HEK293 (cell line): ENCODE measurements around the gene RILPL1.

Experiments used
- CTCF ChIA-PET: fragments of 350-600 bp; formaldehyde crosslinking; extraction: SDS; loops from one replicate; lab custom pipeline; 2021; ENCODE audit warnings: antibody characterized with exemption; lab: Yijun Ruan, JAX
- POLR2A ChIA-PET: fragments of 300-600 bp; formaldehyde crosslinking; extraction: SDS; loops from one replicate; lab custom pipeline; 2020; ENCODE audit warnings: antibody characterized with exemption, inconsistent platforms; lab: Yijun Ruan, JAX
- H3K27ac ChIP-seq: fragments of 200-500 bp; sonication (Bioruptor generic); 2 replicates; pipeline ENCODE4 v1.5.1; 2014; ENCODE audit warnings: low read depth, low read length, control low read depth, inconsistent platforms; ENCODE audit errors: extremely low read depth
- H3K36me3 ChIP-seq, 2 experiments: fragments of 200-500 bp in 1 of 2; sonication (Bioruptor generic) in 1 of 2; 1 replicate in 1 of 2; 2 replicates in 1 of 2; pipeline ENCODE4 v1.5.1; 2014 to 2017; ENCODE audit warnings: inconsistent platforms in 2 of 2, low read length in 2 of 2; ENCODE audit not compliant: control insufficient read depth in 2 of 2, insufficient read depth in 1 of 2
- H3K4me1 ChIP-seq: fragments of 200-500 bp; sonication (Bioruptor generic); 2 replicates; pipeline ENCODE4 v1.5.1; 2014; ENCODE audit warnings: mild to moderate bottlenecking, low read length, inconsistent platforms; ENCODE audit not compliant: control insufficient read depth, insufficient read depth
- H3K4me3 ChIP-seq: 2 replicates; pipeline ENCODE4 v1.5.1; 2011; ENCODE audit warnings: low read depth, mild to moderate bottlenecking, control low read depth, low read length, moderate library complexity
- H3K9me3 ChIP-seq: fragments of 200-500 bp; sonication (Bioruptor generic); 2 replicates; pipeline ENCODE4 v1.5.1; 2014; ENCODE audit warnings: low read depth, low read length, inconsistent platforms; ENCODE audit not compliant: control insufficient read depth, insufficient read depth
- ATF2 ChIP-seq: fragments of 450-650 bp; formaldehyde crosslinking; IDR thresholded peaks from 2 replicates; pipeline ENCODE4 v1.5.1; 2016; ENCODE audit warnings: missing biosample characterization, missing genetic modification characterization, low read depth
- GLIS1 ChIP-seq: fragments of 450-650 bp; formaldehyde crosslinking; IDR thresholded peaks from 2 replicates; pipeline ENCODE4 v1.5.1; 2016; ENCODE audit warnings: missing biosample characterization, missing genetic modification characterization
- KLF10 ChIP-seq: fragments of 450-650 bp; IDR thresholded peaks from 2 replicates; pipeline ENCODE4 v1.5.1; 2018; ENCODE audit warnings: missing biosample characterization, mild to moderate bottlenecking, missing genetic modification characterization
- KLF7 ChIP-seq: fragments of 450-650 bp; formaldehyde crosslinking; IDR thresholded peaks from 2 replicates; pipeline ENCODE4 v1.5.1; 2016; ENCODE audit warnings: missing biosample characterization, missing genetic modification characterization, borderline replicate concordance
- MZF1 ChIP-seq: fragments of 450-650 bp; formaldehyde crosslinking; IDR thresholded peaks from 2 replicates; pipeline ENCODE4 v1.5.1; 2017; ENCODE audit warnings: missing biosample characterization, missing genetic modification characterization, borderline replicate concordance
- PRDM1 ChIP-seq: fragments of 450-650 bp; formaldehyde crosslinking; IDR thresholded peaks from 2 replicates; pipeline ENCODE4; 2016; ENCODE audit warnings: missing biosample characterization, missing genetic modification characterization
- SP7 ChIP-seq: fragments of 450-650 bp; formaldehyde crosslinking; IDR thresholded peaks from 2 replicates; pipeline ENCODE4 v1.5.1; 2016; ENCODE audit warnings: missing biosample characterization, missing genetic modification characterization
- TCF7L2 ChIP-seq: IDR thresholded peaks from 2 replicates; pipeline ENCODE4 v1.6.1; 2011; ENCODE audit warnings: low read depth, mild to moderate bottlenecking, inconsistent platforms, low read length, moderate library complexity, borderline replicate concordance
- ZFHX2 ChIP-seq: fragments of 450-650 bp; formaldehyde crosslinking; conservative IDR thresholded peaks from 2 replicates; pipeline ENCODE4 v1.5.1; 2016; ENCODE audit warnings: missing biosample characterization, missing genetic modification characterization
- ZNF114 ChIP-seq: fragments of 450-650 bp; formaldehyde crosslinking; IDR thresholded peaks from 2 replicates; pipeline ENCODE4 v1.5.0; 2017; ENCODE audit warnings: missing biosample characterization, missing genetic modification characterization
- ZNF133 ChIP-seq: fragments of 450-650 bp; formaldehyde crosslinking; IDR thresholded peaks from 2 replicates; pipeline ENCODE4 v1.5.1; 2016; ENCODE audit warnings: missing biosample characterization, missing genetic modification characterization
- ZNF214 ChIP-seq: fragments of 450-650 bp; formaldehyde crosslinking; IDR thresholded peaks from 2 replicates; pipeline ENCODE4 v1.5.1; 2017; ENCODE audit warnings: missing biosample characterization, mild to moderate bottlenecking, missing genetic modification characterization, borderline replicate concordance
- ZNF266 ChIP-seq: fragments of 450-650 bp; formaldehyde crosslinking; IDR thresholded peaks from 2 replicates; pipeline ENCODE4 v1.5.1; 2016; ENCODE audit warnings: missing biosample characterization, missing genetic modification characterization, low read depth
- ZNF394 ChIP-seq: fragments of 450-650 bp; formaldehyde crosslinking; IDR thresholded peaks from 2 replicates; pipeline ENCODE4 v1.5.1; 2016; ENCODE audit warnings: missing biosample characterization, missing genetic modification characterization, mild to moderate bottlenecking, moderate library complexity, borderline replicate concordance
- ZNF48 ChIP-seq: fragments of 450-650 bp; formaldehyde crosslinking; IDR thresholded peaks from 2 replicates; pipeline ENCODE4 v1.5.1; 2016; ENCODE audit warnings: missing biosample characterization, missing genetic modification characterization
- ZNF529 ChIP-seq: fragments of 450-650 bp; formaldehyde crosslinking; IDR thresholded peaks from 2 replicates; pipeline ENCODE4 v1.5.1; 2017; ENCODE audit warnings: missing genetic modification characterization, missing biosample characterization; ENCODE audit not compliant: insufficient replicate concordance
- ZNF544 ChIP-seq: fragments of 450-650 bp; formaldehyde crosslinking; IDR thresholded peaks from 2 replicates; pipeline ENCODE4 v1.5.0; 2017; ENCODE audit warnings: missing biosample characterization, missing genetic modification characterization
- ZNF549 ChIP-seq: fragments of 450-650 bp; IDR thresholded peaks from 2 replicates; pipeline ENCODE4 v1.5.1; 2018; ENCODE audit warnings: missing biosample characterization, missing genetic modification characterization, mild to moderate bottlenecking, inconsistent platforms, moderate library complexity
- ZNF596 ChIP-seq: fragments of 450-650 bp; IDR thresholded peaks from 2 replicates; pipeline ENCODE4 v1.5.0; 2018; ENCODE audit warnings: missing biosample characterization, mild to moderate bottlenecking, missing genetic modification characterization, moderate library complexity
- ZNF623 ChIP-seq: fragments of 450-650 bp; formaldehyde crosslinking; IDR thresholded peaks from 2 replicates; pipeline ENCODE4 v1.5.1; 2016; ENCODE audit warnings: missing biosample characterization, missing genetic modification characterization
- ZNF654 ChIP-seq: fragments of 450-650 bp; formaldehyde crosslinking; IDR thresholded peaks from 2 replicates; pipeline ENCODE4 v1.5.1; 2016; ENCODE audit warnings: low read depth, missing biosample characterization, missing genetic modification characterization
- ZNF660 ChIP-seq: fragments of 450-650 bp; IDR thresholded peaks from 2 replicates; pipeline ENCODE4 v1.5.1; 2018; ENCODE audit warnings: missing biosample characterization, mild to moderate bottlenecking, missing genetic modification characterization
- ZNF791 ChIP-seq: fragments of 450-650 bp; formaldehyde crosslinking; IDR thresholded peaks from 2 replicates; pipeline ENCODE4 v1.5.1; 2016; ENCODE audit warnings: missing biosample characterization, missing genetic modification characterization
- ZNF830 ChIP-seq: fragments of 450-650 bp; IDR thresholded peaks from 2 replicates; pipeline ENCODE4 v1.5.0; 2018; ENCODE audit warnings: missing biosample characterization, missing genetic modification characterization, low read depth, mild to moderate bottlenecking, moderate library complexity
- ZSCAN16 ChIP-seq: fragments of 450-650 bp; formaldehyde crosslinking; IDR thresholded peaks from 2 replicates; pipeline ENCODE4 v1.5.1; 2016; ENCODE audit warnings: missing biosample characterization, missing genetic modification characterization
- TF ChIP-seq, protein P1 (sequence below): fragments of 450-650 bp; formaldehyde crosslinking; conservative IDR thresholded peaks from 2 replicates; pipeline ENCODE4 v1.5.1; 2016; ENCODE audit warnings: low read depth, missing biosample characterization, missing genetic modification characterization
- TF ChIP-seq, protein P2 (sequence below): fragments of 450-650 bp; formaldehyde crosslinking; IDR thresholded peaks from 2 replicates; pipeline ENCODE4 v1.5.1; 2016; ENCODE audit warnings: missing biosample characterization, missing genetic modification characterization
- TF ChIP-seq, protein P3 (sequence below): fragments of 450-650 bp; formaldehyde crosslinking; IDR thresholded peaks from 2 replicates; pipeline ENCODE4 v1.5.1; 2017; ENCODE audit warnings: missing biosample characterization, missing genetic modification characterization

Gene RILPL1

DNA sequence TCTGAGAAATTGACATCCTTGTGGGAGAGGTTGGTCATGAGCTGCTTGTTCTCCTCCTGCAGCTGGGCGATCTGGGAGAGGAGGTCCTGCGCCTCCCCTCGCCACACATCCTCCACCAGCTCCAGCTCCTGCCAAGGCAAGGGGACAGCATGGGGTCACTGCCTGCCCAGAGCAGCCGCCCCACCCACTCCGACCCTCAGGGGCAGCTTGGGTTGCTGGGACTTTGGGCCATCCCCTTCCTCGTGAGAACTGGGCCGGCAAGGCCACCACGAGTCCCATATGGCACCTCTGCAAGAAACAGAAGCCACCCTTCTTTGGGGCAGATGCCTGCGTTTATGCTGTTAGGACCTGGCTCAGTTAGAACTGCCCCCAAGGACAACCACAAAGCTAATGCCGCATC lies 10.0 kb downstream of the RILPL1 start:
- ChIA-PET CTCF (no interaction called here), POLR2A (interaction anchor here (0.9 kb wide), 1 partner anchor 60 kb away, joined by 4 read pairs; no protein-coding TSS in a partner anchor)
- TF ChIP-seq ZNF791 (no peak), ZNF266 (tag by site-specific recombination) (no peak), KLF10 (tag by site-specific recombination) (no peak), ZNF623 (no peak), ZNF830 (tag by site-specific recombination) (no peak), TCF7L2 (no peak), MZF1 (tag by site-specific recombination) (no peak), PRDM1 (tag by site-specific recombination) (no peak), ZNF114 (tag by site-specific recombination) (no peak), ZNF394 (tag by site-specific recombination) (no peak), ZNF544 (tag by site-specific recombination) (no peak), GLIS1 (tag by site-specific recombination) (no peak), ZNF596 (tag by site-specific recombination) (no peak), ZFHX2 (tag by site-specific recombination) (no peak), ZNF529 (tag by site-specific recombination) (no peak)
- TF ChIP-seq, protein P1, sequence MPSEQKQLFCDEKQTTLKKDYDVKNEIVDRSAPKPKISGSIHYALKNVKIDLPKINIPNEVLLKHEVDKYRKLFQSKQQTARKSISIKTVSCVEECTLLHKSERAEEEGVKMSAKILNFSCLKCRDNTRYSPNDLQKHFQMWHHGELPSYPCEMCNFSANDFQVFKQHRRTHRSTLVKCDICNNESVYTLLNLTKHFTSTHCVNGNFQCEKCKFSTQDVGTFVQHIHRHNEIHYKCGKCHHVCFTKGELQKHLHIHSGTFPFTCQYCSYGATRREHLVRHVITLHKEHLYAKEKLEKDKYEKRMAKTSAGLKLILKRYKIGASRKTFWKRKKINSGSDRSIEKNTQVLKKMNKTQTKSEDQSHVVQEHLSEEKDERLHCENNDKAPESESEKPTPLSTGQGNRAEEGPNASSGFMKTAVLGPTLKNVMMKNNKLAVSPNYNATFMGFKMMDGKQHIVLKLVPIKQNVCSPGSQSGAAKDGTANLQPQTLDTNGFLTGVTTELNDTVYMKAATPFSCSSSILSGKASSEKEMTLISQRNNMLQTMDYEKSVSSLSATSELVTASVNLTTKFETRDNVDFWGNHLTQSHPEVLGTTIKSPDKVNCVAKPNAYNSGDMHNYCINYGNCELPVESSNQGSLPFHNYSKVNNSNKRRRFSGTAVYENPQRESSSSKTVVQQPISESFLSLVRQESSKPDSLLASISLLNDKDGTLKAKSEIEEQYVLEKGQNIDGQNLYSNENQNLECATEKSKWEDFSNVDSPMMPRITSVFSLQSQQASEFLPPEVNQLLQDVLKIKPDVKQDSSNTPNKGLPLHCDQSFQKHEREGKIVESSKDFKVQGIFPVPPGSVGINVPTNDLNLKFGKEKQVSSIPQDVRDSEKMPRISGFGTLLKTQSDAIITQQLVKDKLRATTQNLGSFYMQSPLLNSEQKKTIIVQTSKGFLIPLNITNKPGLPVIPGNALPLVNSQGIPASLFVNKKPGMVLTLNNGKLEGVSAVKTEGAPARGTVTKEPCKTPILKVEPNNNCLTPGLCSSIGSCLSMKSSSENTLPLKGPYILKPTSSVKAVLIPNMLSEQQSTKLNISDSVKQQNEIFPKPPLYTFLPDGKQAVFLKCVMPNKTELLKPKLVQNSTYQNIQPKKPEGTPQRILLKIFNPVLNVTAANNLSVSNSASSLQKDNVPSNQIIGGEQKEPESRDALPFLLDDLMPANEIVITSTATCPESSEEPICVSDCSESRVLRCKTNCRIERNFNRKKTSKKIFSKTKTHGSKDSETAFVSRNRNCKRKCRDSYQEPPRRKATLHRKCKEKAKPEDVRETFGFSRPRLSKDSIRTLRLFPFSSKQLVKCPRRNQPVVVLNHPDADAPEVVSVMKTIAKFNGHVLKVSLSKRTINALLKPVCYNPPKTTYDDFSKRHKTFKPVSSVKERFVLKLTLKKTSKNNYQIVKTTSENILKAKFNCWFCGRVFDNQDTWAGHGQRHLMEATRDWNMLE = no peak
- TF ChIP-seq, protein P2, sequence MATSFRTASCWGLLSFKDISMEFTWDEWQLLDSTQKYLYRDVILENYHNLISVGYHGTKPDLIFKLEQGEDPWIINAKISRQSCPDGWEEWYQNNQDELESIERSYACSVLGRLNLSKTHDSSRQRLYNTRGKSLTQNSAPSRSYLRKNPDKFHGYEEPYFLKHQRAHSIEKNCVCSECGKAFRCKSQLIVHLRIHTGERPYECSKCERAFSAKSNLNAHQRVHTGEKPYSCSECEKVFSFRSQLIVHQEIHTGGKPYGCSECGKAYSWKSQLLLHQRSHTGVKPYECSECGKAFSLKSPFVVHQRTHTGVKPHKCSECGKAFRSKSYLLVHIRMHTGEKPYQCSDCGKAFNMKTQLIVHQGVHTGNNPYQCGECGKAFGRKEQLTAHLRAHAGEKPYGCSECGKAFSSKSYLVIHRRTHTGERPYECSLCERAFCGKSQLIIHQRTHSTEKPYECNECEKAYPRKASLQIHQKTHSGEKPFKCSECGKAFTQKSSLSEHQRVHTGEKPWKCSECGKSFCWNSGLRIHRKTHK (tag by site-specific recombination) = no peak
- no peaks in the 10 kb centered on the region for H3K4me1 ChIP-seq
- no peak overlapping the region for H3K27ac ChIP-seq
- H3K36me3 ChIP-seq = peaks cover 27 to 62% of the 10 kb centered on the region in 2 experiments; a peak in 2 of 3 replicates
- H3K4me3 ChIP-seq = no peak overlapping the region
- no peaks in the 10 kb centered on the region for H3K9me3 ChIP-seq

DNA sequence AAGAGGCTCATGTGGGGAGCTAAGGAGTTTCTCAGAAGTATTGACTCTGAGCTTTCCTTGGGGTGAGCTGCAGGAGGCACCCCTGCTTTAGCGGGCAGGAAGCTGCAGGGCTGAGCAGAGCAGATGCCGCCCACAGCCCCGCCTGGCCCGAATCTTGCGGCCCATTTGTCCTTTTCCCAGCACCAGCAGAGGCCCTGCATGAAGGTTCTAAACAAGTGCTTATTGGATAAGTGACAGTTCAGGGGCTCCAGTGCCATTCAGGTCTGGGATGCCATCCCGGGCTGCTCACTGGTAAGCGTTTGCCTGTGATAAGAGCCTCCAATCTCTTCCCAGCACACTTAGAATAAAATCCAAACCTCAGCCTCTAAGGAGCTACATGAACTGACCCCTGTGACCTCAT lies 11.4 kb downstream of the RILPL1 start:
- Histone ChIP-seq H3K27ac (no peak overlapping the region), H3K4me3 (no peak overlapping the region), H3K36me3 (peaks cover 39 to 70% of the 10 kb centered on the region in 2 experiments), H3K9me3 (no peaks in the 10 kb centered on the region), H3K4me1 (no peaks in the 10 kb centered on the region)
- POLR2A ChIA-PET = interaction anchor here (1.0 kb wide), 1 partner anchor 48 kb away, joined by 3 read pairs; no protein-coding TSS in a partner anchor
- CTCF ChIA-PET = no interaction called here
- TF ChIP-seq SP7 (tag by site-specific recombination) (no peak), KLF7 (no peak), ZNF48 (no peak), ZNF133 (tag by site-specific recombination) (no peak), ZSCAN16 (tag by site-specific recombination) (no peak), ZNF394 (tag by site-specific recombination) (no peak), ZNF214 (tag by site-specific recombination) (no peak), ZNF660 (tag by site-specific recombination) (no peak), ZNF549 (no peak), ZNF654 (no peak), ATF2 (tag by site-specific recombination) (no peak)
- TF ChIP-seq, protein P3, sequence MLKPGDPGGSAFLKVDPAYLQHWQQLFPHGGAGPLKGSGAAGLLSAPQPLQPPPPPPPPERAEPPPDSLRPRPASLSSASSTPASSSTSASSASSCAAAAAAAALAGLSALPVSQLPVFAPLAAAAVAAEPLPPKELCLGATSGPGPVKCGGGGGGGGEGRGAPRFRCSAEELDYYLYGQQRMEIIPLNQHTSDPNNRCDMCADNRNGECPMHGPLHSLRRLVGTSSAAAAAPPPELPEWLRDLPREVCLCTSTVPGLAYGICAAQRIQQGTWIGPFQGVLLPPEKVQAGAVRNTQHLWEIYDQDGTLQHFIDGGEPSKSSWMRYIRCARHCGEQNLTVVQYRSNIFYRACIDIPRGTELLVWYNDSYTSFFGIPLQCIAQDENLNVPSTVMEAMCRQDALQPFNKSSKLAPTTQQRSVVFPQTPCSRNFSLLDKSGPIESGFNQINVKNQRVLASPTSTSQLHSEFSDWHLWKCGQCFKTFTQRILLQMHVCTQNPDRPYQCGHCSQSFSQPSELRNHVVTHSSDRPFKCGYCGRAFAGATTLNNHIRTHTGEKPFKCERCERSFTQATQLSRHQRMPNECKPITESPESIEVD = no peak
